Measurements from ENCODE around the gene FAM184A.

DNA sequence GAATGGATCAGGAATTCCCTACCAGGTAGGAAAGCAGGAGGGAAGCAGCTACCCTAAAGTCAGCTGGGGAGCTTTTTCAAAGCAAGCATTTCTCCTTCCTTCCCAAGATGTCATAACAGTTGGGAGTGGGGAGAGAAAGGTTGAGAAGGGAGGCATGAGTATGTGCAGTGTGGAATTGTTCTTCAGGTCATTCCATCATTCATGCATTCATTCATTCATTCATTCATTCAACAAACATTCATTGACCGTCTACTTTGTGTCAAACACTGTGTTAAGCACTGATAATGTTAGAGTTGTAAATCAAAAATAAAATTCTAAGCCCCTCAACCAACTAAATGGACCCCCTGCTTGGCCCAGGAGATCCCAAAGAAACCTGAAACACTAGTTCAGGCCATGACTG lies 49.2 kb upstream of the FAM184A start:
- TF ChIP-seq, protein P1, sequence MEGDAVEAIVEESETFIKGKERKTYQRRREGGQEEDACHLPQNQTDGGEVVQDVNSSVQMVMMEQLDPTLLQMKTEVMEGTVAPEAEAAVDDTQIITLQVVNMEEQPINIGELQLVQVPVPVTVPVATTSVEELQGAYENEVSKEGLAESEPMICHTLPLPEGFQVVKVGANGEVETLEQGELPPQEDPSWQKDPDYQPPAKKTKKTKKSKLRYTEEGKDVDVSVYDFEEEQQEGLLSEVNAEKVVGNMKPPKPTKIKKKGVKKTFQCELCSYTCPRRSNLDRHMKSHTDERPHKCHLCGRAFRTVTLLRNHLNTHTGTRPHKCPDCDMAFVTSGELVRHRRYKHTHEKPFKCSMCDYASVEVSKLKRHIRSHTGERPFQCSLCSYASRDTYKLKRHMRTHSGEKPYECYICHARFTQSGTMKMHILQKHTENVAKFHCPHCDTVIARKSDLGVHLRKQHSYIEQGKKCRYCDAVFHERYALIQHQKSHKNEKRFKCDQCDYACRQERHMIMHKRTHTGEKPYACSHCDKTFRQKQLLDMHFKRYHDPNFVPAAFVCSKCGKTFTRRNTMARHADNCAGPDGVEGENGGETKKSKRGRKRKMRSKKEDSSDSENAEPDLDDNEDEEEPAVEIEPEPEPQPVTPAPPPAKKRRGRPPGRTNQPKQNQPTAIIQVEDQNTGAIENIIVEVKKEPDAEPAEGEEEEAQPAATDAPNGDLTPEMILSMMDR (IDR thresholded peaks at IDR 0.05) = no peak
- TF ChIP-seq POLR2A (IDR thresholded peaks at IDR 0.05) = no peak

Data from suprapubic skin (tissue), 3 donors.